SK-N-SH treated with all-trans-retinoic acid at 6 μM for 48 hours (cell line): Measurements from ENCODE around the gene OCRL.

Experiments used
- ARNTL ChIP-seq: fragments of 450-650 bp; formaldehyde crosslinking; IDR thresholded peaks from 2 replicates; pipeline ENCODE4 v1.5.0; 2020; ENCODE audit warnings: low read depth, mild to moderate bottlenecking, moderate library complexity, borderline replicate concordance
- CSDC2 ChIP-seq: fragments of 250-450 bp; sonication (Bioruptor Pico); IDR thresholded peaks from 2 replicates; pipeline ENCODE4 v1.5.0; 2020; ENCODE audit warnings: mild to moderate bottlenecking, moderate library complexity
- ESRRG ChIP-seq: fragments of 250-450 bp; sonication (Bioruptor Pico); IDR thresholded peaks from 2 replicates; pipeline ENCODE4 v1.6.1; 2021; ENCODE audit warnings: mild to moderate bottlenecking
- GLIS3 ChIP-seq: fragments of 250-450 bp; sonication (Bioruptor Pico); IDR thresholded peaks from 2 replicates; pipeline ENCODE4 v1.5.0; 2020; ENCODE audit warnings: mild to moderate bottlenecking, moderate library complexity
- OSR1 ChIP-seq: fragments of 250-450 bp; sonication (Bioruptor Pico); IDR thresholded peaks from 2 replicates; pipeline ENCODE4 v1.8.0; 2022; ENCODE audit warnings: moderate library complexity, mild to moderate bottlenecking, inconsistent platforms
- PATZ1 ChIP-seq: fragments of 250-450 bp; sonication (Bioruptor Pico); IDR thresholded peaks from 2 replicates; pipeline ENCODE4 v1.8.0; 2020; ENCODE audit warnings: mild to moderate bottlenecking, moderate library complexity, borderline replicate concordance
- POU6F1 ChIP-seq: fragments of 250-450 bp; sonication (Bioruptor Pico); IDR thresholded peaks from 2 replicates; pipeline ENCODE4 v1.8.0; 2021; ENCODE audit warnings: low read depth, mild to moderate bottlenecking, moderate library complexity, borderline replicate concordance
- PPARA ChIP-seq: fragments of 250-450 bp; sonication (Bioruptor Pico); IDR thresholded peaks from 2 replicates; pipeline ENCODE4 v1.5.0; 2020; ENCODE audit warnings: mild to moderate bottlenecking, borderline replicate concordance
- RARB ChIP-seq: fragments of 250-450 bp; sonication (Bioruptor Pico); IDR thresholded peaks from 2 replicates; pipeline ENCODE4 v1.8.0; 2021; ENCODE audit warnings: mild to moderate bottlenecking, moderate library complexity
- SNAI2 ChIP-seq: fragments of 250-450 bp; sonication (Bioruptor Pico); IDR thresholded peaks from 2 replicates; pipeline ENCODE4 v1.5.0; 2020; ENCODE audit warnings: mild to moderate bottlenecking, moderate library complexity
- TCF4 ChIP-seq: fragments of 250-450 bp; sonication (Bioruptor Pico); IDR thresholded peaks from 2 replicates; pipeline ENCODE4 v1.8.0; 2021; ENCODE audit warnings: mild to moderate bottlenecking, moderate library complexity, borderline replicate concordance
- ZFP30 ChIP-seq: fragments of 450-650 bp; formaldehyde crosslinking; IDR thresholded peaks from 2 replicates; pipeline ENCODE4 v1.5.0; 2022; ENCODE audit warnings: mild to moderate bottlenecking, moderate library complexity
- ZNF70 ChIP-seq: fragments of 450-650 bp; formaldehyde crosslinking; IDR thresholded peaks from 2 replicates; pipeline ENCODE4 v1.5.0; 2020; ENCODE audit warnings: mild to moderate bottlenecking, moderate library complexity
- TF ChIP-seq, protein P1 (sequence below): fragments of 250-450 bp; sonication (Bioruptor Pico); IDR thresholded peaks from 2 replicates; pipeline ENCODE4 v1.5.1; 2021; ENCODE audit warnings: mild to moderate bottlenecking, moderate library complexity

DNA sequence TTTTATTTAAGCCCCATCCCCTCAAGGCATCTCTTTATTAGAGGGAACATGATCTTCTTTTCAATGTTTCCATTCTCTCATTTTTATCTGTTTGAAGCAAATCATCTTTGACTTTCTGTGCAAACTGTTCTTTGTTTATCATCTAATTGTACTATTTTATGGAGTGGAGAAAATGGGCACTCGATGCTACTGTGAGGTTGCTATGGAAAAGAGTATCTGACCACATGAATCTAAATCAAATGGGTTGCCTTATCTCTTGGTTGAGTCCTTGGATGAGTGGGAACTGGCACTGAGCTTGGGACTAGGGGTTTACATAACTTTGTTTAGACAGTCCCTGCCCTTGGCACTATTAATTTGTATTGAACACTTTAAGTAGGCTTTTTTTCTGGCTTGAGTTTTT is 9.1 kb downstream of the OCRL start:
- TF ChIP-seq, protein P1, sequence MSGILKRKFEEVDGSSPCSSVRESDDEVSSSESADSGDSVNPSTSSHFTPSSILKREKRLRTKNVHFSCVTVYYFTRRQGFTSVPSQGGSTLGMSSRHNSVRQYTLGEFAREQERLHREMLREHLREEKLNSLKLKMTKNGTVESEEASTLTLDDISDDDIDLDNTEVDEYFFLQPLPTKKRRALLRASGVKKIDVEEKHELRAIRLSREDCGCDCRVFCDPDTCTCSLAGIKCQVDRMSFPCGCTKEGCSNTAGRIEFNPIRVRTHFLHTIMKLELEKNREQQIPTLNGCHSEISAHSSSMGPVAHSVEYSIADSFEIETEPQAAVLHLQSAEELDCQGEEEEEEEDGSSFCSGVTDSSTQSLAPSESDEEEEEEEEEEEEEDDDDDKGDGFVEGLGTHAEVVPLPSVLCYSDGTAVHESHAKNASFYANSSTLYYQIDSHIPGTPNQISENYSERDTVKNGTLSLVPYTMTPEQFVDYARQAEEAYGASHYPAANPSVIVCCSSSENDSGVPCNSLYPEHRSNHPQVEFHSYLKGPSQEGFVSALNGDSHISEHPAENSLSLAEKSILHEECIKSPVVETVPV (CRISPR knock-in tag), result no peak
- TF ChIP-seq OSR1 (CRISPR knock-in tag), result no peak
- TF ChIP-seq ESRRG (CRISPR knock-in tag), result no peak
- no peak for TF ChIP-seq PATZ1 (CRISPR knock-in tag)
- no peak for TF ChIP-seq PPARA (CRISPR knock-in tag)
- no peak for TF ChIP-seq RARB (CRISPR knock-in tag)
- TF ChIP-seq TCF4 (CRISPR knock-in tag), result no peak
- no peak for TF ChIP-seq POU6F1 (CRISPR knock-in tag)
- no peak for TF ChIP-seq ZFP30
- TF ChIP-seq GLIS3 (CRISPR knock-in tag), result no peak
- TF ChIP-seq SNAI2 (CRISPR knock-in tag), result no peak
- TF ChIP-seq CSDC2 (CRISPR knock-in tag), result no peak
- TF ChIP-seq ARNTL (CRISPR knock-in tag), result no peak
- TF ChIP-seq ZNF70, result no peak
